ENCODE results near the gene CD46.

Gene CD46

DNA sequence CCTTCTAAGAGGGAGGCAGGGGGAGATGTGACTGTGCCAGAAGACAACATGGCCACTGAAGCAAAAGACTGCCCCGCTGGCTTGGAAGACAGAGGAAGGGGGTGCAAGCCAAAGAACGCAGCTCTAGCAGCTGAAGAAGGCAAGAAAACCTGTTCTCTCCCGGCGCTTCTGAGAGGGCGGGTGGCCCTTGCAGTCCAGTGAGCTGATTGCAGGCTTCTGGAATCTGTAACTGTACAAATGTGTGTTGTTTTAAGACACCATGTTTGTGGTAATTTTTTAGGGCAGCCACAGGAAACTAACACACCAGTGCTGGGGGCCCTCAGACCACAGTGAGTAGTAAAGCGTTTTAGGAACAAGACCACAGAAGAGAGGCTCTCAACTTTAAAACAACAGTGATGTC is 47.0 kb downstream of the CD46 start:
- no peak for TF ChIP-seq SIN3A (IDR thresholded peaks at IDR 0.05; ENCODE audit: borderline replicate concordance, insufficient read depth, low read length)
- no peak for TF ChIP-seq POLR2AphosphoS5 (IDR thresholded peaks at IDR 0.05; ENCODE audit: low read depth, low read length)
- TF ChIP-seq FOXP2 (optimal IDR thresholded peaks at IDR 0.05; ENCODE audit: borderline replicate concordance, extremely low read depth, extremely low read length, insufficient read depth) = no peak
- no peak for TF ChIP-seq TAF1 (IDR thresholded peaks at IDR 0.05; ENCODE audit: borderline replicate concordance, insufficient read depth, low read length)
- TF ChIP-seq, protein P1, sequence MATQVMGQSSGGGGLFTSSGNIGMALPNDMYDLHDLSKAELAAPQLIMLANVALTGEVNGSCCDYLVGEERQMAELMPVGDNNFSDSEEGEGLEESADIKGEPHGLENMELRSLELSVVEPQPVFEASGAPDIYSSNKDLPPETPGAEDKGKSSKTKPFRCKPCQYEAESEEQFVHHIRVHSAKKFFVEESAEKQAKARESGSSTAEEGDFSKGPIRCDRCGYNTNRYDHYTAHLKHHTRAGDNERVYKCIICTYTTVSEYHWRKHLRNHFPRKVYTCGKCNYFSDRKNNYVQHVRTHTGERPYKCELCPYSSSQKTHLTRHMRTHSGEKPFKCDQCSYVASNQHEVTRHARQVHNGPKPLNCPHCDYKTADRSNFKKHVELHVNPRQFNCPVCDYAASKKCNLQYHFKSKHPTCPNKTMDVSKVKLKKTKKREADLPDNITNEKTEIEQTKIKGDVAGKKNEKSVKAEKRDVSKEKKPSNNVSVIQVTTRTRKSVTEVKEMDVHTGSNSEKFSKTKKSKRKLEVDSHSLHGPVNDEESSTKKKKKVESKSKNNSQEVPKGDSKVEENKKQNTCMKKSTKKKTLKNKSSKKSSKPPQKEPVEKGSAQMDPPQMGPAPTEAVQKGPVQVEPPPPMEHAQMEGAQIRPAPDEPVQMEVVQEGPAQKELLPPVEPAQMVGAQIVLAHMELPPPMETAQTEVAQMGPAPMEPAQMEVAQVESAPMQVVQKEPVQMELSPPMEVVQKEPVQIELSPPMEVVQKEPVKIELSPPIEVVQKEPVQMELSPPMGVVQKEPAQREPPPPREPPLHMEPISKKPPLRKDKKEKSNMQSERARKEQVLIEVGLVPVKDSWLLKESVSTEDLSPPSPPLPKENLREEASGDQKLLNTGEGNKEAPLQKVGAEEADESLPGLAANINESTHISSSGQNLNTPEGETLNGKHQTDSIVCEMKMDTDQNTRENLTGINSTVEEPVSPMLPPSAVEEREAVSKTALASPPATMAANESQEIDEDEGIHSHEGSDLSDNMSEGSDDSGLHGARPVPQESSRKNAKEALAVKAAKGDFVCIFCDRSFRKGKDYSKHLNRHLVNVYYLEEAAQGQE (IDR thresholded peaks at IDR 0.05; ENCODE audit: insufficient read depth in 1 of 2, low read depth in 2 of 2, low read length in 2 of 2) = no peak

DNA sequence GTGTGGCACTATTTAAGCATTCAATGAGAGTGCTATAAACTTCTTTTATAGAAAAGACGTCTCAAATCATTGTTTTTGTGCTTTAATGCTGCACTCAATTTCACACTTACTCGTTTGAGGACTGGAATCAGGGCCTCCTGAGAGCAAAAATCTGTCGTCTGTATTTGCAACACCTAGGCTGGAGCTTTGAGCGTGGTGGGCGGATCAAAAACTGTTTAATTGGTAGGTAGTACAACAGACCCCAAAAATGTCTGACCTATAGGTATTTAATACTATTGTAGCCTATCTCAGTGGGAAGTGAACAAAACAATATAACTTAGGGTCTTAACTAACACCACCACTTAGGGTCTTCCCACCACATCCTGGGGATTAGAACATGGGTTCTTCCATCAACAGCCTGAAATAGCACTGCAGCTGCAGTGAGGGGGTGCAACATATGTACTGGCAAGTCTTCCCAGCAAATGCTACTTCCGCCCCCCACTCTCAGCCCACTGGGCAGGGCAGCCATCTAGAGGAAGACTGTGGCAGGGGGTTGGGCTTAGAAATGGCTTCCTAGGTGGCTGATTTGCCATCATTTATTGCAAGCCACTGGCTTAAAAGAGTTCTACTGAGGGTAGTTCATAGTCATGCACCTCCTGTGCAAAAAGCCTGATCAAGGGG is 48.3 kb downstream of the CD46 start:
- no peak for TF ChIP-seq FOXP2 (optimal IDR thresholded peaks at IDR 0.05; ENCODE audit: borderline replicate concordance, extremely low read depth, extremely low read length, insufficient read depth)
- no peak for TF ChIP-seq TAF1 (IDR thresholded peaks at IDR 0.05; ENCODE audit: borderline replicate concordance, insufficient read depth, low read length)
- TF ChIP-seq POLR2AphosphoS5 (IDR thresholded peaks at IDR 0.05; ENCODE audit: low read depth, low read length) = no peak
- no peak for TF ChIP-seq SIN3A (IDR thresholded peaks at IDR 0.05; ENCODE audit: borderline replicate concordance, insufficient read depth, low read length)
- TF ChIP-seq, protein P1 (IDR thresholded peaks at IDR 0.05; ENCODE audit: insufficient read depth in 1 of 2, low read depth in 2 of 2, low read length in 2 of 2) = no peak

GRCh38 chr1:207801819-207802218 is 50.0 kb downstream of the CD46 start:
- no peak for TF ChIP-seq TAF1 (IDR thresholded peaks at IDR 0.05; ENCODE audit: borderline replicate concordance, insufficient read depth, low read length)
- TF ChIP-seq SIN3A (IDR thresholded peaks at IDR 0.05; ENCODE audit: borderline replicate concordance, insufficient read depth, low read length) = no peak
- no peak for TF ChIP-seq FOXP2 (optimal IDR thresholded peaks at IDR 0.05; ENCODE audit: borderline replicate concordance, extremely low read depth, extremely low read length, insufficient read depth)
- TF ChIP-seq, protein P1 (IDR thresholded peaks at IDR 0.05; ENCODE audit: insufficient read depth in 1 of 2, low read depth in 2 of 2, low read length in 2 of 2) = no peak
- TF ChIP-seq POLR2AphosphoS5 (IDR thresholded peaks at IDR 0.05; ENCODE audit: low read depth, low read length) = no peak

- TF ChIP-seq POLR2AphosphoS5 (IDR thresholded peaks at IDR 0.05; ENCODE audit: low read depth, low read length) = no peak
- TF ChIP-seq, protein P1 (IDR thresholded peaks at IDR 0.05; ENCODE audit: insufficient read depth in 1 of 2, low read depth in 2 of 2, low read length in 2 of 2) = no peak
- TF ChIP-seq FOXP2 (optimal IDR thresholded peaks at IDR 0.05; ENCODE audit: borderline replicate concordance, extremely low read depth, extremely low read length, insufficient read depth) = no peak
- no peak for TF ChIP-seq TAF1 (IDR thresholded peaks at IDR 0.05; ENCODE audit: borderline replicate concordance, insufficient read depth, low read length)
- TF ChIP-seq SIN3A (IDR thresholded peaks at IDR 0.05; ENCODE audit: borderline replicate concordance, insufficient read depth, low read length) = no peak
Measured at GRCh38 chr1:207803678-207804077, 51.8 kb downstream of the CD46 start.
